Medulla oblongata (tissue), 1 donor: ENCODE data around the gene ZNF669.
A peak's percentile ranks its signal among the peaks of the same experiment; 100 is the strongest.

Experiments
- DNase-seq: peaks from one replicate; pipeline ENCODE4 v3.0.0-alpha.2; 2015; ENCODE audit errors: extremely low spot score

The ZNF669 gene

GRCh38 chr1:247111259-247111699 lies 7.1 kb upstream of the ZNF669 start:
- DNase-seq: no peak

DNA sequence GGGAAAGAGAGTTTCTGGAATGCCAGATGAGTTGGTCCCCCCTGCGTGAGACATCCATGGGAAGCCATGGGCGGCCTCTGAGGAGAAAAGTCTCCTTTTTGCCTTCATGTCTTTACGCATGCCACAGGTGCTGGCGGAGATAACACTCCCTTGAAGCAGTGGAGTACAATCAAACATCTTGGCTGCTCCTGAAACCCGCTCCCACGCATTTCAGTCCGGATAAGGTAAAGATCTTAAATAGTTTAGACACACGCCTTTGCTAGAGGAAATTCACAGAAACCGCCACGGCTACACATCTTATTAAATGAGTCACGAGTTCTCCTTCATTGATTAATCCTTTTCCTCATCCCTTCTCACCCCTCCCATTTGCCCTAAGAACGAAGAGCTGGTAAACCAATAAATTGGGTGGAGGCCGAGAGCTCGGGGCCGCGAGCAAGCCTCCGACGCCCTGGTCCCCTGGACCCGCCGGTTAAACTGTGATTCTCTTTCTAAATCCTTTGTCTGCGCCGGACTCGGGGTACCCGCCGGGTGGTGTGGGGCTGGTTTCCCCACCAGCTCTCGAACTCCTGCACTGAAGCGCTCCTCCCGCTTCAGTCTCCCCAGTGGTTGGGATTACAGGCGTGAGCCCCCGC lies 6.6 kb upstream of the ZNF669 start:
- no peak for DNase-seq

GRCh38 chr1:247107694-247108093 lies 3.5 kb upstream of the ZNF669 start:
- no peak for DNase-seq

DNA sequence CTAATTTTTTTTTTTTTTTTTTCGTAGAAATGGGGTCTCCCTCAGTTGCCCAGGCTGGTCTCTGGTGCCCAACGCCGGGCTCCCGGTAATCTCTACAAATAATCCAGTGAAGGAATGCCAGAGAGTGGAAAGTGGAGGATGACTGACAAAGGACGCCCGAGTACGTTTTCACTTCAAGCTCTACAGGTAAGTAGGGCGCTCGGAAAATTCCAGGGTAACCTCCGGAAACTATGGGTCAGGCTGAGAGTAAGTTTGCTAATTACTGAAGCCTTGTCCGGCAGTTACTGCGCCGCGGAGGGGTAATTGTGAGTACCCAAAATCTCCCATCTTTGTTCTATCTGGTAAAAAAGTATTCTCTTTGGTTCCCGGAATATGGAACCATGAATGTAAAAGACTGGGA lies 1.8 kb upstream of the ZNF669 start:
- DNase-seq: no peak

GRCh38 chr1:247104965-247105364 lies 809 bp upstream of the ZNF669 start:
- no peak for DNase-seq

DNA sequence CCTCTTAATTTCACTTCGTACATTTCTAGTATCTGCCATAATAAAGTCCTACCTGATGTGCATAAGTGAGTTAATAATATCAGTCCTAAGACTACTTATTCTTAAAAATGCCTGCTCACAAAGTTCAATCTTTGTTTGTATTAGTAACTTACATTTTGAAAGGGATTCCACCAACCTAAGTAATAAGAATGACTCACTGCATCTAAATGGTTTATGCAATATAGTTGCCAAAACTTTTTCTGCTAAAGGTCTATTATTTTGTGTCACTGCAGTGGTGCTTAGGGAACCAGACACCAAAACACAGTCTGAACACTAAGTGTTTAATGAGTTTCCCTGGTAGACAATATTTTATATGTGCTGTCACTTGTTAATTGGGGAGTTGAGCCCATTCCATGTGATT lies 1.8 kb downstream of the ZNF669 start:
- no peak for DNase-seq

DNA sequence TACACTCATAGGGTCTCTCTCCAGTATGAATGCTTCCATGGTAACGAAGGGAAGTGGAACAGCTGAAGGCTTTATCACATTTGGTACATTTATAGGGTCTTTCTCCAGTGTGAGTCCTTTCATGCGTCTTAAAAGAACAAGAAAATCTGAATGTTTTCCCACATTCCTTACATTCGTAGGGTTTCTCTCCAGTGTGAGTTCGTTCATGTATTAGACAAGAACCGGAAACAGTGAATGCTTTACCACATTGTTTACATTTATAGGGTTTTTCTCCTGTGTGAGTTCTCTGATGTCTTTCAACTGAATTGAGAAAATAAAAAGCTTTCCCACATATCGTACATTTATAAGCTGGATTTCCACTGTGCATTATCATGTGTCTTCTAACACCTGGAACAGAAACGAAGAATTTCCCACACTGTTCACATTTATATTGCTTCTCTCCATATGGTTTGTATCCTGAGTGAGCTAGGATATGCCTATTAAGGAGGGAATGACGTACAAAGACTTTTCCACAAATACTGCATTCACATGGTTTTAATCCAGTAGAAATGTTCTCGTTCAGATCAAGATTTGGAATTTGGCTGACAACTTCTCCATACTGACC lies 3.4 kb downstream of the ZNF669 start:
- no peak for DNase-seq

GRCh38 chr1:247096958-247097357 lies 7.2 kb downstream of the ZNF669 start:
- no peak for DNase-seq

DNA sequence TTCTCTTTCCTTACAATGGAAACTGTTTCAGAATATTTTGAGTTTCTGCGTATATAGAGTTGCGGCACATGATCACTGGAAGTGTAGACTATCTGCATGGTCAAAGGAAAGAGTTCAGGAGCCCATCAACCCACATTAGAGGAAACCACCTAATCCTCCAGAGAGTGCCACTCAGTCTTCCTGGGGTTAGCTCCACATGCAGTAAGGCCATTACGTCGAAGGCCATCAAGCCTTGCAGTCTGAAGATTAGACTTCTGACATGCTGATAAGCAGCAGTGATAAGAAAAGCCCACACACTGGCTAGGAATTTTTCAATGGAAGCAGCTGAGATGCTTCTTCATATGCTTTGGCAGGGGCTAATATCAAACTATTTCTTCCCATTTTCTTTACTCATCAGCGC lies 7.6 kb downstream of the ZNF669 start:
- no peak for DNase-seq

DNA sequence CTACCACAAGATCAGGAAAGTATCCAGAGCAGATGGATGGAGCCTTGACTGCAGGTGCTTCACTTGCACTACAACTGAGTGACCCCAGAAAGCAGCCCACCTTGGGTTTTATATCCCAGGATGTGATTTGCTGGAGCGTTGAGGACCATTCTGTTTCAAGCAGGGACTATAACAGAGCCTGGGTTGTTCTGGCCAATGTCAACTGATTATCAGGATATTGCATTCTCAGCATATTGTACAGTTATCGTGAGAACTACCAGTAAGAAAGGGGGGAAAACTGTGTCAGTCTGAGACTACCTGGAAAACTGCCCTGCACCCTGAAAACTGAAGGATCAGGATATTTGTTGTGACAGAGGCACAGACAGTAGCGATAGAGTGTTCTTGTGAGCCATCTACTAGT lies 8.0 kb downstream of the ZNF669 start:
- DNase-seq: no peak

DNA sequence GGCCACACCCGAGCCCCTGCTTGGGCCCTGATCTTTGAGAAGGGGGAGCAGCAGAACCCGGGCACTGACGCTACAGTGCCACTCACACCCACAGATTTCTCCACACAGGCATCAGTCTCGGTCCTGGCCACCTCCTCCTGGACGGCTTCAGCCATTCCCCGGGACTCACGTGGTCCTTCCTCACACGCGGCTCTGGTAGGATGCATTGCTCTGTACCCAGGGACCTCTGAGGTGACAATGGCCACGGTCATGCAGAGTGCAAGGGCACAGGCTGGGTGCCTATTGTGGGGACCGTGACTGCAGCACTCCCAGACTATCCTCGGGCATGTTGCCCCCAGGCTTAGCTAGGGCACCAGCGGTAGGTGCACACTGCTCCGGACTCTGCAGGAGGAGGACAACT lies 13.7 kb downstream of the ZNF669 start:
- DNase-seq: no peak

DNA sequence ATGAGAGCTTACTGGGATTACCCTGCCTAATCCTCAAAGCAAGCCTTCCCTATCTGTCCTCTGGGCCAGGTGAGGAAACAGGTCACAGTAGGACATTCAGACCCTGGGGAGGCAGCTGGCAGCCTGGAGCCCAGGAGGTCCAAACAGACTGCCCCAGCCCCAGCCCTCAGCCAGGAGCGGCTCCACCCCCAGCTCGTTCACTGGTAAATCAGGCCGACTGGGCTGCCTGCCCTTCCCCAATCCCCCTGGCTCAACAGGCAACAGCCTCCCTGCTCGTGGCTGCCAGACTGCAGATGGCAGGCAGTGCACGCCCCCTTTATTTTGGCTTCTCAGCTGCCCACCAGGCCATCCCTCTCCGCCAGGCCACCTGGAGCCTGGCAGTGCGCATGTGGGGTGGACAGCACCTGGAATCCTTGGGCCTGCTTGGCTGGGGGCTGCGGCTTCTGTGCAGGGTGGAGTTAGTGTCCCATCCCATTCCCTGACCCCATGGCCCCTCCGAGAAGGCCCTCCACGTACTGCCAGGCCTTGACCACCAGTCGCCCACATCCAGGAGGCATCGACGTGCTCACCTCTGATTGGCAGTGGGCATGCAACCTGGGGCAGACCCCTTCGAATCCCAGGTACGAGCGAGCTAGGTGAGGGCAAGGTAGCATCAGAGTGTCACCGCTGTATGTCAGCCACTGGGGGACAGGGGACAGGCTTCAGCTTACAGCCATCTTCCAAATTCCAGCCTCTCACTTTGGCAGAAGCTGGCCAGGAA lies 14.4 kb downstream of the ZNF669 start:
- DNase-seq: no peak

GRCh38 chr1:247088967-247089366 lies 15.2 kb downstream of the ZNF669 start:
- no peak for DNase-seq

- DNase-seq: no peak
Observed at GRCh38 chr1:247087256-247087655, 16.9 kb downstream of the ZNF669 start.

- no peak for DNase-seq
Observed at GRCh38 chr1:247085310-247085709, 18.8 kb downstream of the ZNF669 start.

GRCh38 chr1:247084771-247085170 lies 19.4 kb downstream of the ZNF669 start:
- DNase-seq: no peak

GRCh38 chr1:247079141-247079874 lies 24.8 kb downstream of the ZNF669 start:
- peak; percentile 3 for DNase-seq

- peak; percentile 99 for DNase-seq
Observed at GRCh38 chr1:247078258-247079140, 25.7 kb downstream of the ZNF669 start, which contains the start of gene ZNF670. Gene ZNF670 (minus strand): TSS chr1:247078811. CDS start chr1:247078596, 215 bp downstream.

GRCh38 chr1:247077876-247078257 lies 26.3 kb downstream of the ZNF669 start:
- DNase-seq: no peak

DNA sequence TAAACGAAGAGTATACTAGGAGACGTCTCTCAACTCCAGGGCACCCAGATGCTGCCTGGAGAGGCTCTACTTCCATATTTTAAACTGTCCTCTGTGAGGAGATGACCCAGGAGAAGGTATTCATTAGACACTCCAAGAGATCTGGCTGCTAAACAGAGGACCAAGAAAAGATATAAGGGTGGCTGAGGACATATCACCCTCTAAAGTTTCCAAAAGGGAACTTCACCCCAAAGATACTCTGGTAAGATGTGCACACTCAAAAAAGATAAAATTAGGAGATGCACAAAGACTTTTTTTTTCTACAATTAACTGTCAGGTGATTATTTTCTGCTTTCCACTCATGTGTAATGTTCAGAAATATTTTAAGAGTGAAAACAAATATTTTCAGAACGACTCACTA lies 26.9 kb downstream of the ZNF669 start:
- DNase-seq: no peak

DNA sequence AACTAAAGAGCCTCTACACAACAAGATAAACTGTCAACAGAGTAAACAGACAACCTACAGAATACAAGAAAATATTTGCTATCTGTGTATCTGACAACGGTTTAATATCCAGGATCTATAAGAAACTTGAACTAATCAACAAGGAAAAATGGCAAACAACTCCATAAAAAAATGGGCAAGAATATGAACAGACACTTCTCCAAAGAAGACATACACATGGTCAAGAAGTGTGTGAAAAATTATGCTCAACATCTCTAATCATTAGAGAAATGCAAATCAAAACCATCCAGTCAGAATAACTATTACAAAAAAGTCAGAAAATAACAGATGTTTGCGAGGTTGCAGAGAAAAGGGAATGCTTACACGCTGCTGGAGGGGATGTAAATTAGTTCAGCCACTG lies 33.5 kb downstream of the ZNF669 start:
- DNase-seq: no peak
